Activated naive CD4-positive, alpha-beta T cell treated with anti-CD3 and anti-CD28 coated beads for 36 hours (primary cell): ENCODE measurements around the gene TSC22D2. TPM values are rescaled to one million over a fixed set of nuclear protein-coding genes. Genes with fewer than 3 reads are reported as not detected.

Experiments used
- CTCF ChIA-PET: fragments of 350-600 bp; sonication (Branson Sonifier 250); formaldehyde crosslinking; loops from one replicate; lab custom pipeline; 2021; ENCODE audit warnings: antibody characterized with exemption; lab: Charles Lee
- DNase-seq: peaks from one replicate; pipeline ENCODE4 v3.0.0-alpha.2; 2020
- H3K27ac Mint-ChIP-seq: one replicate; pipeline ENCODE4 v1.8.0; 2021; ENCODE audit warnings: mild to moderate bottlenecking, mixed read lengths
- H3K27me3 Mint-ChIP-seq: one replicate; pipeline ENCODE4 v1.8.0; 2021; ENCODE audit warnings: low read depth, mixed read lengths
- H3K36me3 Mint-ChIP-seq: one replicate; pipeline ENCODE4 v1.8.0; 2021; ENCODE audit warnings: low read depth, mixed read lengths
- H3K4me1 Mint-ChIP-seq: one replicate; pipeline ENCODE4 v1.8.0; 2021; ENCODE audit warnings: low read depth, mixed read lengths
- H3K4me3 Mint-ChIP-seq: one replicate; pipeline ENCODE4 v1.8.0; 2021; ENCODE audit warnings: mild to moderate bottlenecking, moderate library complexity, mixed read lengths
- H3K9me3 Mint-ChIP-seq: one replicate; pipeline ENCODE4 v1.8.0; 2021; ENCODE audit warnings: mixed read lengths
- intact Hi-C: fragments of 100-400 bp; cut with micrococcal nuclease; formaldehyde crosslinking; loops from one replicate; pipeline ENCODE4 v1.15.1; 2023
- total RNA-seq, 2 experiments: library from RNA; stranded (reverse); gene quantifications; one replicate each; pipeline ENCODE4 v1.2.3, GENCODE V29; 2021

The TSC22D2 gene
- total RNA-seq, 2 experiments from 2014 or later: 13.0 to 13.7 TPM

DNA sequence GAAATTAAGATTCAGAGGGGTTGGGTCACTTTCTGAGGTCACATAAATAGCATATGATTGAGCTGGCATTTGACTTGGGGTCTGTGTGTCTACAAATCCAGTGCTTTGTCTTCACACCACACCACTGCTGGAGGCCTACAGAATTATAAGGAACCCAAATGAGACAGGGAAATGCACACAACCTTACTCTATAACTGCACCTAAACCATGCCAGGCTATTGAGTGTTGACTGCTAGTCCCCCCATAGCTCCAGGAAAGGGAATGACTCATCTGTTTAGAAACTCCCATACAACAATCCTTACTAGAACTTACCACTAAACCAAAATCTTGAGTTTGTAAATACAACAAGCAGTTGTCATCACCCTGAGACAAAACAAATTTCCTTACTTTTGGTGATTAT, 16.9 kb upstream of the TSC22D2 start:
- peaks cover 14% of the 10 kb centered on the region for H3K4me1 Mint-ChIP-seq
- no peak for DNase-seq
- intact Hi-C loops: no loop called here
- CTCF ChIA-PET: interaction anchor here (0.6 to 0.7 kb wide), 2 partner anchors 12 to 171 kb away, joined by 3 to 4 read pairs; no protein-coding TSS in a partner anchor
- H3K36me3 Mint-ChIP-seq: no peaks in the 10 kb centered on the region
- no peaks in the 10 kb centered on the region for H3K9me3 Mint-ChIP-seq
- no peak overlapping the region for H3K4me3 Mint-ChIP-seq
- no peaks in the 10 kb centered on the region for H3K27me3 Mint-ChIP-seq
- H3K27ac Mint-ChIP-seq: no peak overlapping the region

DNA sequence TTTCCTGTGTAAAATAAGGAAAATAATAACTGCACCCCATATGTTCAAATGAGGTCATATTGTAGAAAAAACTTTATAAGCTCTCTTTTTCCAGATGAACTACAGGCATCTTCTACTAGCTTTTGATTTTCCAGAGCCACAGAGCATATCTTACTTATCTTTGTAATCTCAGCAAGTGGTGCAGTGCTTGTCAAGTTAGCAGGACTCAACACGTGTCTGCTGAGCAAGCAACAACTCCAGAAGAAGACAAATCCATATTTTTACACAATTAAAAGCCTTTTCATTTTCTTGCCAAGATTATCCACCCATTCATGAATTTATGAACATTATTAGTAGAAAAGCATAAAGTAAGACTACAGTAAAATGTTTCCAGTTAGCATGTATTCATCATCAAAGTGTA, 14.4 kb upstream of the TSC22D2 start:
- CTCF ChIA-PET: interaction anchor here (1.0 kb wide), 1 partner anchor 10 kb away, joined by 3 read pairs; no protein-coding TSS in a partner anchor
- no peaks in the 10 kb centered on the region for H3K9me3 Mint-ChIP-seq
- H3K4me1 Mint-ChIP-seq: peaks cover 14% of the 10 kb centered on the region
- no peaks in the 10 kb centered on the region for H3K36me3 Mint-ChIP-seq
- no peak for DNase-seq
- no peak overlapping the region for H3K27ac Mint-ChIP-seq
- intact Hi-C loops: no loop called here
- H3K27me3 Mint-ChIP-seq: no peaks in the 10 kb centered on the region
- H3K4me3 Mint-ChIP-seq: no peak overlapping the region

DNA sequence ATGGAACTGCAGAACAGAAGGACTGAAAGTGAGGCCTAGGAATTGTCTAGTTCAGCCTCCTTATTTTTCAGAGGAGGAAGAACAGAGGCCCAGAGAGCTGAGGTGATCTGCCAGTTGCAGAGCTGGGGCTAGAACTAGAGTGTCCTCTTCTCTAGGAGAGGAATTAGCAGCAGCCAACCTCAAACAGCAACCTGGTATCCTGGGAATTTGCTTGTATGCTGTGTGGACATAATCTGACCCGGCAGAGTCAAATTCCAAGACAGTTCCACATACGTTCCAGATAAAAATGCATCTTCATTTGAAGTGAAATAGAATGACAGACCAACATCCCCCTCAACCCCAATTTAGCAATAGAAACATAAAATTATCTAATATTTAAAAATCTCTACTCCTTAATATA, 13.5 kb upstream of the TSC22D2 start:
- H3K27me3 Mint-ChIP-seq: no peaks in the 10 kb centered on the region
- intact Hi-C loops: no loop called here
- H3K4me3 Mint-ChIP-seq: no peak overlapping the region
- H3K4me1 Mint-ChIP-seq: peaks cover 12% of the 10 kb centered on the region
- CTCF ChIA-PET: interaction anchor here (0.7 to 1.3 kb wide), 2 partner anchors 10 to 180 kb away, joined by 3 to 4 read pairs; no protein-coding TSS in a partner anchor
- no peaks in the 10 kb centered on the region for H3K36me3 Mint-ChIP-seq
- H3K9me3 Mint-ChIP-seq: no peaks in the 10 kb centered on the region
- no peak for DNase-seq
- H3K27ac Mint-ChIP-seq: no peak overlapping the region

DNA sequence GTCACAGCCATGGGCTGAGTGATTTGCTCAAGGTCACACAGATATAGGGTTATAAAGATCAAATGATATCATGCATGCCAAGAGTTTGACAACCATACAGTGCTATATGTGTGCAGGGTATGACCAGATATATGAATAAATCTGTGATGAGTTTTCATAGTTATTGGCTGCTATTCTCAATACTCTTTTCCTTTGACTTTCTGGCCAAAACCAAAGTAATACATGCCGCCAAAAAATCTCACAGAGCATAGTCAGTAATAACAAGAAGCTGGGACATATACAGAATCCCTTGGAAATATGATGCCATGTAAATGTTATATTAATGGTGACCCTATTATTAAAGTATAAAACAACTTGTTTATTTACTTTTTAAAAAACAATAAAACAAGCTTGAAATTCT, 11.6 kb upstream of the TSC22D2 start:
- H3K9me3 Mint-ChIP-seq: no peaks in the 10 kb centered on the region
- no peaks in the 10 kb centered on the region for H3K27me3 Mint-ChIP-seq
- H3K27ac Mint-ChIP-seq: no peak overlapping the region
- H3K36me3 Mint-ChIP-seq: no peaks in the 10 kb centered on the region
- H3K4me3 Mint-ChIP-seq: no peak overlapping the region
- no peak for DNase-seq
- CTCF ChIA-PET: interaction anchor here (1.1 to 2.1 kb wide), 2 partner anchors 10 to 12 kb away, joined by 3 to 11 read pairs; no protein-coding TSS in a partner anchor
- H3K4me1 Mint-ChIP-seq: no peaks in the 10 kb centered on the region
- intact Hi-C loops: no loop called here

DNA sequence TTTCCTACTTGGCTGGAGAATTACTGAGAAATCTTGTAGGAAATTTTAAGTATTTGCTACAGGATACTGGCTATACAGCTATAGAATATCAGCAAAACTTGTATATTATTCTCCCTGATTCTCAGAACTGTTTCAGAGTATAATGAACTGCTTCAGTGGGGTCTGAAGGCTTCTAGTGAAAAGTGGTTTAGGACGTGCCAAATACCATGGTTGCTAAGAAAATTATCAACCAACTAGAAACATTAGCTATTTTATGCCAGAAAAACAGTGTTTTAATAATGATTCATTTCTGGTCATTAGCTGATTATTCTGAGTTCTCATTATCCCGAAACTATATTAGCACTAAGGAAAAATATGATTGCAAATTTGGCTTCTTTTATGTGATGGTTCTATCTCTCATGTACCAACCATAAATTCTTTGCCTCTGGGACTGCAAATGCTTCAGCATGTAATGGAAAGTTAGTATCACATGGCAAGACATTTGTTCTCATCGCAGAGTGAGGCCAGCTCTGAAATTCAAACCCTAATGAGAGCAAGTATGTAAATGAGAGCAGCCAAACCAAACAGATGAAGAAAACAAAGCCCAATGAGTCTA, 11.0 kb upstream of the TSC22D2 start:
- Mint-ChIP-seq H3K27me3 (no peaks in the 10 kb centered on the region), H3K36me3 (no peaks in the 10 kb centered on the region), H3K4me3 (no peak overlapping the region), H3K27ac (no peak overlapping the region), H3K9me3 (no peaks in the 10 kb centered on the region), H3K4me1 (no peaks in the 10 kb centered on the region)
- DNase-seq: no peak
- CTCF ChIA-PET: interaction anchor here (1.1 to 2.1 kb wide), 2 partner anchors 9 to 12 kb away, joined by 3 to 11 read pairs; no protein-coding TSS in a partner anchor
- intact Hi-C loops: no loop called here

DNA sequence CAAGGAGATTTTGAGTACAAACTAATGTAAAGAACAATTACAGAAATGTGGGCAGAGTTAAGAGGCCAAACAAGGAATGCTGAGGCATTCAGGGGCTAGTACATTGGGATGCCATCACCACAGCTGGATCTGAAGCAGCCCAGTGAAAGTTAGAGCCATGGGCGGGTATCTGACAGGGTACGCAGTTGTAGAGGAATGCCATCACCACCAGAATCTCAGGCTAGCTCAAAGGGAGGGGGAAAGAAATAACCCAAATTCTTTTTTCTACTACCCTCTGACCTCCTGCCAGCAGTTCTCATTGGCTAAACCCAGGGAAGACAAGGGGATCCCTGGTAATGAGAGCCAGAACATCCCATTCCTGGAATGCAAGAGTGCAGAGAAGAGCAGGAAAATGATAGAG, 9.0 kb upstream of the TSC22D2 start:
- no peaks in the 10 kb centered on the region for H3K4me1 Mint-ChIP-seq
- H3K9me3 Mint-ChIP-seq: no peaks in the 10 kb centered on the region
- no peak overlapping the region for H3K4me3 Mint-ChIP-seq
- CTCF ChIA-PET: no interaction called here
- H3K27ac Mint-ChIP-seq: no peak overlapping the region
- no peak for DNase-seq
- intact Hi-C loops: no loop called here
- no peaks in the 10 kb centered on the region for H3K36me3 Mint-ChIP-seq
- H3K27me3 Mint-ChIP-seq: no peaks in the 10 kb centered on the region

DNA sequence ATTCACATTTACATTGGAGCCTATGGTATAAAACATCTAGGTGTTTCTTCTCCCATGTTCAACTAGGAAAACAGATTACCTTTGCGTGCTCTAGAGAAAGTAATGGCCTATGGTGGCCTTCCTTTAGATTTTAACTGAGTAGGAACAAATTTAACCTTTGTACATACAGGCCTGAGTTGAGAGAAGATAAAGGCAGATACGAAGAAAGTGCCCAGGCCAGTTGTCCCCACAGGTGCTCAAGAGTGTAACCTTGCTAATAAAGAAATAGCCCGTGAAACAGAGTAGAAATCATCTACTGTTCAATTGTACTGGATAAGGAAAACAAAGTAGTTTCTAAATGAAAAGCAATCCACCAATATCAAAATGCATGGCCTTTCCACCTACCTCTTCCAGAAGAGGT, 6.8 kb upstream of the TSC22D2 start:
- intact Hi-C loops: loop anchor here (10.0 kb wide), 1 partner anchor 646 kb away; the partner anchor contains the start of gene COMMD2
- H3K9me3 Mint-ChIP-seq: no peaks in the 10 kb centered on the region
- no peaks in the 10 kb centered on the region for H3K36me3 Mint-ChIP-seq
- CTCF ChIA-PET: no interaction called here
- H3K4me1 Mint-ChIP-seq: no peaks in the 10 kb centered on the region
- DNase-seq: no peak
- no peaks in the 10 kb centered on the region for H3K27me3 Mint-ChIP-seq
- no peak overlapping the region for H3K27ac Mint-ChIP-seq
- H3K4me3 Mint-ChIP-seq: no peak overlapping the region

DNA sequence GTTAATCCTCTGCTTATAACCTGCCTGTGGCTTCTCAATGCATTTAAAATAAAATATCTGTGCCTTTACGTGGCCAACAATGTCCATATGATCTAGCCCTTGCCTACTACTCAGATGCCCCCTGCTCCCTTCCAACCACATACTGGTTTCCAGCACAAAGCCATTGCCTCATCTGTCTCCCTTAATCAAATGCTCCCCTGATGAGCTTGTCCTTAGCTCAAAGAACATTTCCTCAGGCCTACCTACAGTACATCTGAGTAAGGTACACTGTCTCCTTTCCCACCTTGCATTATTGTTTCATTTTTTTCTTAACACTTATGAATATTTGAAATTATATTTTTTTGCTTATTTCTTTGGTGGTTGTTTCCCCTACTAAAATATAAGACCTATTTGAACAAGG, 5.9 kb upstream of the TSC22D2 start:
- CTCF ChIA-PET: no interaction called here
- no peak overlapping the region for H3K27ac Mint-ChIP-seq
- H3K9me3 Mint-ChIP-seq: no peaks in the 10 kb centered on the region
- DNase-seq: no peak
- no peak overlapping the region for H3K4me3 Mint-ChIP-seq
- no peaks in the 10 kb centered on the region for H3K36me3 Mint-ChIP-seq
- no peaks in the 10 kb centered on the region for H3K27me3 Mint-ChIP-seq
- peaks cover 7% of the 10 kb centered on the region for H3K4me1 Mint-ChIP-seq
- intact Hi-C loops: loop anchor here (10.0 kb wide), 1 partner anchor 647 kb away; the partner anchor contains the start of gene COMMD2

DNA sequence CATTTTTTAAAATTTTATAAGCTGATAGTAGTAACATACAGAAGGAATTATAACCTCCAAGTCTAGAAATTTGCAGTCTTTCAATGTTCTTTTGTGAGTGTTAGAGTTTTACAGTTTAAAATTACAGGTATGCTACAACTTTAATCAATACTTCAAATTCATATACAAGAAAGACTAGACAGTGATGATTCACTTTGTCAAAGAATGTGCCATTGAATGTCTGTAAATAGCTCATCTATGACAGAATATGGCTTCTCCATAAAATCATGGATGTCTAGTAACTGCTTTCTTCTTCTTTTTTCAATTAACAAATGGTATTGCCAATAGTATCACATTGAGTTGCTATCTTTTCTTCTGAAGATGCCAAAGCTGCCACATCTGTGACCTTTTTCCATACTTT, 4.1 kb upstream of the TSC22D2 start:
- CTCF ChIA-PET: interaction anchor here (0.7 to 1.7 kb wide), 5 partner anchors 9 to 91 kb away, joined by 3 to 4 read pairs (median 3); no protein-coding TSS in a partner anchor
- no peaks in the 10 kb centered on the region for H3K9me3 Mint-ChIP-seq
- H3K27ac Mint-ChIP-seq: no peak overlapping the region
- H3K4me3 Mint-ChIP-seq: no peak overlapping the region
- no peaks in the 10 kb centered on the region for H3K36me3 Mint-ChIP-seq
- intact Hi-C loops: loop anchor here (10.0 kb wide), 1 partner anchor 649 kb away; the partner anchor contains the start of gene COMMD2
- H3K4me1 Mint-ChIP-seq: peaks cover 13% of the 10 kb centered on the region
- DNase-seq: no peak
- H3K27me3 Mint-ChIP-seq: no peaks in the 10 kb centered on the region

DNA sequence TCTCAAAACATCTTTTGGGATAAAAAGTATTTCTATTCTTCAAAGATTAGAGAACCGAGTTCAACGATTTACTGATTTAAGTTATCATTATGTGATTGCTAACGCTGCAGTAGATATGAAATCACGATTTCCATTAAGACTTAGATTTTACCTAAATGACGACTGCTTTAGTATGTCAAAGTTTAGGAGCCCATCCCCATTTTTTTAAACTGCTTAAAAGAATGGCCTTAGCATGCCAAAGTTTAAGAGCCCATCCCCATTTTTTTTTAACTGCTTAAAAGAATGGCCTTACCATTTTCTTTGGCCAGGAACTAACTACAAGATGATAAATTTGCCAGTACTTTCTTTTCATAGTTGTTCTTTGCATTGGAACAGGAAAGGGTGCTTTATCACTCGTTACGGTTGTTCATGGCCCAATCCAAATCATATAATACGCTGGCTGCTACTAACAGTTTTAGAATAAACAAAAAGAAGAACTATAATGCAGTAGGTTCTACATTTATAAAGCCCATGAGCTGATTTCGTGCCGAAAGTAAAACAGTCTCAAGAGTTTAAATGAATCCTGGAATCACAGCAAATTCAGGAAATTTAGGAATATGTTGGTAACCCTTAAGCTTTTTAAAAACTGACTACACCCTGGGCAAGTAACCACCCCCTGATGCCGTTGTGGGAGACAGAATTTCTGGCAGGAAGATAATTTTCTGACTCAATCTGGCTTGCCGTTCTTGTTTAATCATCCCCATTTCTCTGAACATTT, 869 bp upstream of the TSC22D2 start:
- Mint-ChIP-seq H3K9me3 (no peaks in the 10 kb centered on the region), H3K36me3 (peaks cover 8% of the 10 kb centered on the region), H3K27ac (peak overlapping the region; percentile 99), H3K4me1 (peaks cover 13% of the 10 kb centered on the region), H3K4me3 (peak overlapping the region; percentile 77), H3K27me3 (no peaks in the 10 kb centered on the region)
- CTCF ChIA-PET: interaction anchor here (0.6 to 1.1 kb wide), 2 partner anchors 11 to 23 kb away, joined by 3 read pairs; no protein-coding TSS in a partner anchor
- DNase-seq: no peak
- intact Hi-C loops: loop anchor here (1.0 to 10.0 kb wide), 3 partner anchors 377 to 1720 kb away; partner anchors contain the start of gene COMMD2

DNA sequence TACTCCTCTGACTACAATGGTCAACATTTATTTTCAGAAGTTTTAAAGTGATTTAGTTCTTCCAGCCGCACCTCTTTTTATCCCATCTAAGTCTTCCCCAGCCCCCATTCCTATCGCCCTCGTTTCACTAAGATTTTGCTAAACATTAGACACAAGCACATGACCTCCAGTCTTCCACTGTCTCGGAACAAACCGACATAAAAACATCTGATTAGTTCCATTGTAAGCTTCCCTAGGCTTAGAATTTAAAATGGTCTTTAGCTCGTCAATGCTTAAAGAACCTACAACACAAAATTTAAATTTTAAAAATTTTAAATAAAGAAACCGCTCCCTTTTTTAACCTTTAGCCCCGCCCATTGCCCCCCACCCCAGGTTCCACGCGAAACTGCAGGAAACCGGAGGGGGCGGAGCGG, 284 bp upstream of the TSC22D2 start:
- DNase-seq: no peak
- Mint-ChIP-seq H3K27me3 (no peaks in the 10 kb centered on the region), H3K4me3 (peak overlapping the region; percentile 77), H3K27ac (peak overlapping the region; percentile 99), H3K36me3 (peaks cover 13% of the 10 kb centered on the region), H3K9me3 (no peaks in the 10 kb centered on the region), H3K4me1 (peaks cover 17% of the 10 kb centered on the region)
- intact Hi-C loops: loop anchor here (1.0 to 10.0 kb wide), 11 partner anchors 23 to 1719 kb away; partner anchors contain the start of genes COMMD2, EIF2A, PFN2 and RNF13
- CTCF ChIA-PET: interaction anchor here (0.9 to 5.6 kb wide), 4 partner anchors 31 to 181 kb away, joined by 3 to 40 read pairs (median 3); no protein-coding TSS in a partner anchor

DNA sequence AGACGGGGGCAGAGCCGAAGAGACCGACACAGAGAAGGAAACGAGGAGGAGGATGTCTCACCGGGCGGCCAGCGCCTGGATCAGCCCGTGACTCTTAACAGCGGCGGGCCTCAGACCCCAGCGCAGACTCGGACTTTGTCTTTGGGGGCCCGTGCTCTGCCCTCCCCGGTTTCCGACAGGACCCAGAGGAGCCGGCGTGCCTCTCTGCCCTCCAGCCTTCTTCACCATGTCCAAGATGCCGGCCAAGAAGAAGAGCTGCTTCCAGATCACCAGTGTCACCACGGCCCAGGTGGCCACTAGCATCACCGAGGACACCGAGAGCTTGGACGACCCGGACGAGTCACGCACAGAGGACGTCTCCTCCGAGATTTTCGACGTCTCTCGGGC, 1.0 kb downstream of the TSC22D2 start:
- Mint-ChIP-seq H3K27me3 (no peaks in the 10 kb centered on the region), H3K36me3 (peaks cover 18% of the 10 kb centered on the region), H3K27ac (peak overlapping the region; percentile 99), H3K4me3 (peak overlapping the region; percentile 77), H3K4me1 (peaks cover 30% of the 10 kb centered on the region), H3K9me3 (no peaks in the 10 kb centered on the region)
- intact Hi-C loops: loop anchor here (2.0 to 10.0 kb wide), 4 partner anchors 438 to 1718 kb away; partner anchors contain the start of genes COMMD2, PFN2 and RNF13
- no peak for DNase-seq
- CTCF ChIA-PET: interaction anchor here (0.9 to 5.6 kb wide), 6 partner anchors 22 to 182 kb away, joined by 3 to 40 read pairs (median 4); no protein-coding TSS in a partner anchor
